Measurements from ENCODE around the gene CXCL14.

Gene CXCL14

GRCh38 chr5:135559354-135559753 lies 19.4 kb downstream of the CXCL14 start:
- Histone ChIP-seq H2AFZ (ENCODE audit: low read depth, low read length) (no peak overlapping the region), H3K4me1 (ENCODE audit: insufficient read depth, low read length) (no peaks in the 10 kb centered on the region), H3K4me3 (ENCODE audit: low read length) (no peak overlapping the region), H3K9me3 (ENCODE audit: low read length) (no peaks in the 10 kb centered on the region), H3K36me3 (ENCODE audit: insufficient read depth, low read length) (no peaks in the 10 kb centered on the region), H3K27me3 (ENCODE audit: insufficient read depth, low read length) (no peaks in the 10 kb centered on the region)

- Histone ChIP-seq H3K36me3 (ENCODE audit: insufficient read depth, low read length) (no peaks in the 10 kb centered on the region), H3K27me3 (ENCODE audit: insufficient read depth, low read length) (no peaks in the 10 kb centered on the region), H2AFZ (ENCODE audit: low read depth, low read length) (no peak overlapping the region), H3K9me3 (ENCODE audit: low read length) (no peaks in the 10 kb centered on the region), H3K4me1 (ENCODE audit: insufficient read depth, low read length) (no peaks in the 10 kb centered on the region), H3K4me3 (ENCODE audit: low read length) (no peak overlapping the region)
Measured at GRCh38 chr5:135557076-135557838, 21.5 kb downstream of the CXCL14 start.

GRCh38 chr5:135556620-135557019 lies 22.2 kb downstream of the CXCL14 start:
- no peak overlapping the region for H3K4me3 ChIP-seq (ENCODE audit: low read length)
- H2AFZ ChIP-seq (ENCODE audit: low read depth, low read length): no peak overlapping the region
- no peaks in the 10 kb centered on the region for H3K9me3 ChIP-seq (ENCODE audit: low read length)
- no peaks in the 10 kb centered on the region for H3K27me3 ChIP-seq (ENCODE audit: insufficient read depth, low read length)
- H3K36me3 ChIP-seq (ENCODE audit: insufficient read depth, low read length): no peaks in the 10 kb centered on the region
- H3K4me1 ChIP-seq (ENCODE audit: insufficient read depth, low read length): no peaks in the 10 kb centered on the region

GRCh38 chr5:135555530-135555929 lies 23.3 kb downstream of the CXCL14 start:
- no peaks in the 10 kb centered on the region for H3K27me3 ChIP-seq (ENCODE audit: insufficient read depth, low read length)
- no peak overlapping the region for H3K4me3 ChIP-seq (ENCODE audit: low read length)
- H3K4me1 ChIP-seq (ENCODE audit: insufficient read depth, low read length): no peaks in the 10 kb centered on the region
- no peaks in the 10 kb centered on the region for H3K36me3 ChIP-seq (ENCODE audit: insufficient read depth, low read length)
- no peak overlapping the region for H2AFZ ChIP-seq (ENCODE audit: low read depth, low read length)
- H3K9me3 ChIP-seq (ENCODE audit: low read length): no peaks in the 10 kb centered on the region

- Histone ChIP-seq H3K4me1 (ENCODE audit: insufficient read depth, low read length) (no peaks in the 10 kb centered on the region), H3K9me3 (ENCODE audit: low read length) (no peaks in the 10 kb centered on the region), H2AFZ (ENCODE audit: low read depth, low read length) (no peak overlapping the region), H3K36me3 (ENCODE audit: insufficient read depth, low read length) (no peaks in the 10 kb centered on the region), H3K27me3 (ENCODE audit: insufficient read depth, low read length) (peaks cover 16% of the 10 kb centered on the region), H3K4me3 (ENCODE audit: low read length) (no peak overlapping the region)
Measured at GRCh38 chr5:135553688-135554462, 24.9 kb downstream of the CXCL14 start.

GRCh38 chr5:135551593-135552447 lies 27.0 kb downstream of the CXCL14 start:
- no peaks in the 10 kb centered on the region for H3K36me3 ChIP-seq (ENCODE audit: insufficient read depth, low read length)
- H3K4me3 ChIP-seq (ENCODE audit: low read length): no peak overlapping the region
- no peaks in the 10 kb centered on the region for H3K9me3 ChIP-seq (ENCODE audit: low read length)
- H3K4me1 ChIP-seq (ENCODE audit: insufficient read depth, low read length): no peaks in the 10 kb centered on the region
- no peak overlapping the region for H2AFZ ChIP-seq (ENCODE audit: low read depth, low read length)
- H3K27me3 ChIP-seq (ENCODE audit: insufficient read depth, low read length): peaks cover 37% of the 10 kb centered on the region

GRCh38 chr5:135549413-135549812 lies 29.4 kb downstream of the CXCL14 start:
- H3K9me3 ChIP-seq (ENCODE audit: low read length): no peaks in the 10 kb centered on the region
- peaks cover 61% of the 10 kb centered on the region for H3K27me3 ChIP-seq (ENCODE audit: insufficient read depth, low read length)
- H3K4me1 ChIP-seq (ENCODE audit: insufficient read depth, low read length): peaks cover 3% of the 10 kb centered on the region
- H3K4me3 ChIP-seq (ENCODE audit: low read length): no peak overlapping the region
- no peak overlapping the region for H2AFZ ChIP-seq (ENCODE audit: low read depth, low read length)
- no peaks in the 10 kb centered on the region for H3K36me3 ChIP-seq (ENCODE audit: insufficient read depth, low read length)

GRCh38 chr5:135547590-135548254 lies 31.1 kb downstream of the CXCL14 start:
- Histone ChIP-seq H3K4me3 (ENCODE audit: low read length) (no peak overlapping the region), H2AFZ (ENCODE audit: low read depth, low read length) (no peak overlapping the region), H3K9me3 (ENCODE audit: low read length) (no peaks in the 10 kb centered on the region)

GRCh38 chr5:135546912-135547311 lies 31.9 kb downstream of the CXCL14 start:
- Histone ChIP-seq H2AFZ (ENCODE audit: low read depth, low read length) (no peak overlapping the region), H3K4me1 (ENCODE audit: insufficient read depth, low read length) (peaks cover 24% of the 10 kb centered on the region), H3K36me3 (ENCODE audit: insufficient read depth, low read length) (no peaks in the 10 kb centered on the region), H3K27me3 (ENCODE audit: insufficient read depth, low read length) (peaks cover 86% of the 10 kb centered on the region), H3K9me3 (ENCODE audit: low read length) (no peaks in the 10 kb centered on the region), H3K4me3 (ENCODE audit: low read length) (no peak overlapping the region)

More at GRCh38 chr5:135547590-135548254, 31.1 kb downstream of the CXCL14 start:
- Histone ChIP-seq H3K36me3 (ENCODE audit: insufficient read depth, low read length) (no peaks in the 10 kb centered on the region), H3K27me3 (ENCODE audit: insufficient read depth, low read length) (peaks cover 78% of the 10 kb centered on the region), H3K4me1 (ENCODE audit: insufficient read depth, low read length) (peaks cover 17% of the 10 kb centered on the region)

GRCh38 chr5:135546101-135546500 lies 32.7 kb downstream of the CXCL14 start:
- no peaks in the 10 kb centered on the region for H3K36me3 ChIP-seq (ENCODE audit: insufficient read depth, low read length)
- H3K4me3 ChIP-seq (ENCODE audit: low read length): no peak overlapping the region
- no peak overlapping the region for H2AFZ ChIP-seq (ENCODE audit: low read depth, low read length)
- peaks cover 24% of the 10 kb centered on the region for H3K4me1 ChIP-seq (ENCODE audit: insufficient read depth, low read length)
- H3K27me3 ChIP-seq (ENCODE audit: insufficient read depth, low read length): peaks cover 94% of the 10 kb centered on the region
- H3K9me3 ChIP-seq (ENCODE audit: low read length): no peaks in the 10 kb centered on the region

GRCh38 chr5:135545099-135545498 lies 33.7 kb downstream of the CXCL14 start:
- H3K9me3 ChIP-seq (ENCODE audit: low read length): no peaks in the 10 kb centered on the region
- no peak overlapping the region for H2AFZ ChIP-seq (ENCODE audit: low read depth, low read length)
- H3K4me1 ChIP-seq (ENCODE audit: insufficient read depth, low read length): peaks cover 24% of the 10 kb centered on the region
- H3K36me3 ChIP-seq (ENCODE audit: insufficient read depth, low read length): no peaks in the 10 kb centered on the region
- no peak overlapping the region for H3K4me3 ChIP-seq (ENCODE audit: low read length)
- peaks cover 95% of the 10 kb centered on the region for H3K27me3 ChIP-seq (ENCODE audit: insufficient read depth, low read length)

GRCh38 chr5:135543485-135544304 lies 35.1 kb downstream of the CXCL14 start:
- H2AFZ ChIP-seq (ENCODE audit: low read depth, low read length): no peak overlapping the region
- H3K27me3 ChIP-seq (ENCODE audit: insufficient read depth, low read length): peaks cover 92% of the 10 kb centered on the region
- peaks cover 24% of the 10 kb centered on the region for H3K4me1 ChIP-seq (ENCODE audit: insufficient read depth, low read length)
- no peaks in the 10 kb centered on the region for H3K9me3 ChIP-seq (ENCODE audit: low read length)
- no peaks in the 10 kb centered on the region for H3K36me3 ChIP-seq (ENCODE audit: insufficient read depth, low read length)
- no peak overlapping the region for H3K4me3 ChIP-seq (ENCODE audit: low read length)
